ENCODE results near the gene ATP6V1E1.

- TF ChIP-seq, protein P1, sequence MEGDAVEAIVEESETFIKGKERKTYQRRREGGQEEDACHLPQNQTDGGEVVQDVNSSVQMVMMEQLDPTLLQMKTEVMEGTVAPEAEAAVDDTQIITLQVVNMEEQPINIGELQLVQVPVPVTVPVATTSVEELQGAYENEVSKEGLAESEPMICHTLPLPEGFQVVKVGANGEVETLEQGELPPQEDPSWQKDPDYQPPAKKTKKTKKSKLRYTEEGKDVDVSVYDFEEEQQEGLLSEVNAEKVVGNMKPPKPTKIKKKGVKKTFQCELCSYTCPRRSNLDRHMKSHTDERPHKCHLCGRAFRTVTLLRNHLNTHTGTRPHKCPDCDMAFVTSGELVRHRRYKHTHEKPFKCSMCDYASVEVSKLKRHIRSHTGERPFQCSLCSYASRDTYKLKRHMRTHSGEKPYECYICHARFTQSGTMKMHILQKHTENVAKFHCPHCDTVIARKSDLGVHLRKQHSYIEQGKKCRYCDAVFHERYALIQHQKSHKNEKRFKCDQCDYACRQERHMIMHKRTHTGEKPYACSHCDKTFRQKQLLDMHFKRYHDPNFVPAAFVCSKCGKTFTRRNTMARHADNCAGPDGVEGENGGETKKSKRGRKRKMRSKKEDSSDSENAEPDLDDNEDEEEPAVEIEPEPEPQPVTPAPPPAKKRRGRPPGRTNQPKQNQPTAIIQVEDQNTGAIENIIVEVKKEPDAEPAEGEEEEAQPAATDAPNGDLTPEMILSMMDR (IDR thresholded peaks at IDR 0.05) = no peak
- no peak for TF ChIP-seq POLR2A (IDR thresholded peaks at IDR 0.05)
Observed at GRCh38 chr22:17575151-17575550, 53.4 kb downstream of the ATP6V1E1 start.
